Measurements from ENCODE around the gene UBL4B.

The UBL4B gene

GRCh38 chr1:110084227-110085078 is 27.8 kb upstream of the UBL4B start:
- no peak for TF ChIP-seq CTCF (IDR thresholded peaks at IDR 0.05; ENCODE audit: control insufficient read depth, insufficient read depth, low read depth, low read length, missing control alignments)
- H3K4me3 ChIP-seq (ENCODE audit: control insufficient read depth, low read depth, low read length): peak overlapping the region; percentile 44
- DNase-seq (ENCODE audit: low read depth): peak; percentile 10

- no peak overlapping the region for H3K4me3 ChIP-seq (ENCODE audit: control insufficient read depth, low read depth, low read length)
- TF ChIP-seq CTCF (IDR thresholded peaks at IDR 0.05; ENCODE audit: control insufficient read depth, insufficient read depth, low read depth, low read length, missing control alignments): no peak
- no peak for DNase-seq (ENCODE audit: low read depth)
Measured at GRCh38 chr1:110085671-110086070, 26.6 kb upstream of the UBL4B start.

GRCh38 chr1:110086961-110087360 is 25.3 kb upstream of the UBL4B start:
- H3K4me3 ChIP-seq (ENCODE audit: control insufficient read depth, low read depth, low read length): no peak overlapping the region
- no peak for TF ChIP-seq CTCF (IDR thresholded peaks at IDR 0.05; ENCODE audit: control insufficient read depth, insufficient read depth, low read depth, low read length, missing control alignments)
- no peak for DNase-seq (ENCODE audit: low read depth)

- no peak overlapping the region for H3K4me3 ChIP-seq (ENCODE audit: control insufficient read depth, low read depth, low read length)
- TF ChIP-seq CTCF (IDR thresholded peaks at IDR 0.05; ENCODE audit: control insufficient read depth, insufficient read depth, low read depth, low read length, missing control alignments): peak; percentile 78
Measured at GRCh38 chr1:110087812-110088738, 24.2 kb upstream of the UBL4B start.

GRCh38 chr1:110088739-110089316 is 23.4 kb upstream of the UBL4B start:
- no peak for TF ChIP-seq CTCF (IDR thresholded peaks at IDR 0.05; ENCODE audit: control insufficient read depth, insufficient read depth, low read depth, low read length, missing control alignments)
- H3K4me3 ChIP-seq (ENCODE audit: control insufficient read depth, low read depth, low read length): no peak overlapping the region
- DNase-seq (ENCODE audit: low read depth): no peak

More at GRCh38 chr1:110087812-110088738, 24.2 kb upstream of the UBL4B start:
- peak; percentile 23 for DNase-seq (ENCODE audit: low read depth)

- H3K4me3 ChIP-seq (ENCODE audit: control insufficient read depth, low read depth, low read length): no peak overlapping the region
- TF ChIP-seq CTCF (IDR thresholded peaks at IDR 0.05; ENCODE audit: control insufficient read depth, insufficient read depth, low read depth, low read length, missing control alignments): no peak
- DNase-seq (ENCODE audit: low read depth): no peak
Measured at GRCh38 chr1:110089561-110090275, 22.5 kb upstream of the UBL4B start.
